GM21529 (cell line): ENCODE data around the gene FRAS1.
"Not testable (repeated sequence)": the region's sequence is repeated elsewhere in the genome, so short reads cannot be mapped to it uniquely, and the experiment has no call there.

Experiments
- ATAC-seq: cut with Tn5 transposase; IDR thresholded peaks from one replicate; pipeline ENCODE4 v1.9.1; 2021; ENCODE audit not compliant: unreplicated experiment

FRAS1 gene

GRCh38 chr4:78424461-78424860 is 367.3 kb downstream of the FRAS1 start:
- ATAC-seq: no peak

GRCh38 chr4:78426972-78427371 is 369.8 kb downstream of the FRAS1 start:
- ATAC-seq: no peak

- no peak for ATAC-seq
Observed at GRCh38 chr4:78428996-78429395, 371.9 kb downstream of the FRAS1 start.

GRCh38 chr4:78432896-78433295 is 375.8 kb downstream of the FRAS1 start:
- no peak for ATAC-seq

- ATAC-seq: no peak
Observed at GRCh38 chr4:78437608-78438088, 380.5 kb downstream of the FRAS1 start.

GRCh38 chr4:78439328-78439727 is 382.2 kb downstream of the FRAS1 start:
- no peak for ATAC-seq

- no peak for ATAC-seq
Observed at GRCh38 chr4:78441756-78442155, 384.6 kb downstream of the FRAS1 start.

- ATAC-seq: no peak
Observed at GRCh38 chr4:78446619-78447018, 389.5 kb downstream of the FRAS1 start.

GRCh38 chr4:78451407-78451806 is 394.3 kb downstream of the FRAS1 start:
- ATAC-seq: no peak

- no peak for ATAC-seq
Observed at GRCh38 chr4:78454016-78454415, 396.9 kb downstream of the FRAS1 start.

- no peak for ATAC-seq
Observed at GRCh38 chr4:78457751-78458150, 400.6 kb downstream of the FRAS1 start.

- no peak for ATAC-seq
Observed at GRCh38 chr4:78459327-78459726, 402.2 kb downstream of the FRAS1 start.

GRCh38 chr4:78460368-78460767 is 403.2 kb downstream of the FRAS1 start:
- ATAC-seq: no peak

- no peak for ATAC-seq
Observed at GRCh38 chr4:78464265-78464664, 407.1 kb downstream of the FRAS1 start.

- not testable (repeated sequence) for ATAC-seq
Observed at GRCh38 chr4:78467223-78467622, 410.1 kb downstream of the FRAS1 start.

GRCh38 chr4:78468272-78468671 is 411.1 kb downstream of the FRAS1 start:
- no peak for ATAC-seq

GRCh38 chr4:78476108-78476704 is 419.1 kb downstream of the FRAS1 start:
- ATAC-seq: no peak

GRCh38 chr4:78477276-78477675 is 420.2 kb downstream of the FRAS1 start:
- no peak for ATAC-seq

GRCh38 chr4:78478523-78478922 is 421.4 kb downstream of the FRAS1 start:
- no peak for ATAC-seq

GRCh38 chr4:78480286-78480685 is 423.2 kb downstream of the FRAS1 start:
- no peak for ATAC-seq

GRCh38 chr4:78481180-78481579 is 424.1 kb downstream of the FRAS1 start:
- ATAC-seq: no peak

- ATAC-seq: no peak
Observed at GRCh38 chr4:78482281-78482680, 425.2 kb downstream of the FRAS1 start.

- ATAC-seq: no peak
Observed at GRCh38 chr4:78483811-78484210, 426.7 kb downstream of the FRAS1 start.
